GM19193 (cell line): ENCODE measurements around the gene SHC2.
A peak's percentile ranks its signal among the peaks of the same experiment; 100 is the strongest.

Experiments
- POLR2A ChIP-seq: IDR thresholded peaks from 4 replicates; pipeline ENCODE4 v1.6.1; 2011; ENCODE audit not compliant: insufficient read depth, insufficient read length; ENCODE audit errors: extremely low read depth

Gene SHC2

DNA sequence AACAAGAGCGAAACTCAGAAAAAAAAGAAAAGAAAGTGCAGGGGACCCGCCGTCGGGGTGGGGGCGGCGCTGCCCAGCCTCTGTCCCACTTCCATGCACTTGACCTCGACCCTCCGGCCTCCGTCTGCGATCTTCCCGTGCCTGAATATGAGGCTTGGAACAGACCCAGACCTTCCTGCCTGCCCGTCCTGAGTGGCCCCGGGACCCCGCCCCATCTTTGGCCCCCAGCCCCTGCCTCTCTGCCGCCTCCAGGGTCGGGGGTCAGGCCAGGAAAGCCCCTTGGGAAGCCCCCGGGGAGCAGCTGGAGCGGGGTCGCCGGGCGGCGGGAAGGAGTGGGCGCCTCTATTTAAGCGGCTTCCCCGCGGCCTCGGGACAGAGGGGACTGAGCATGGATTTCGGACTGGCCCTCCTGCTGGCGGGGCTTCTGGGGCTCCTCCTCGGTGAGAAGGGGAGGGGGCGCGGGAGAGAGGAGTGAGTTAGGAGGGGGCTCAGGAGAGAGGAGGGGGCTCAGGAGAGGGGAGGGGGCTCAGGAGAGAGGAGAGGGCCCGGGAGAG is 35.4 kb upstream of the SHC2 start, which contains the start of gene MADCAM1:
TSS of gene MADCAM1 (plus strand) at position 375 of the 554 bp plus-strand sequence. CDS start at position 389, 14 bp downstream.
- TF ChIP-seq POLR2A, result no peak

DNA sequence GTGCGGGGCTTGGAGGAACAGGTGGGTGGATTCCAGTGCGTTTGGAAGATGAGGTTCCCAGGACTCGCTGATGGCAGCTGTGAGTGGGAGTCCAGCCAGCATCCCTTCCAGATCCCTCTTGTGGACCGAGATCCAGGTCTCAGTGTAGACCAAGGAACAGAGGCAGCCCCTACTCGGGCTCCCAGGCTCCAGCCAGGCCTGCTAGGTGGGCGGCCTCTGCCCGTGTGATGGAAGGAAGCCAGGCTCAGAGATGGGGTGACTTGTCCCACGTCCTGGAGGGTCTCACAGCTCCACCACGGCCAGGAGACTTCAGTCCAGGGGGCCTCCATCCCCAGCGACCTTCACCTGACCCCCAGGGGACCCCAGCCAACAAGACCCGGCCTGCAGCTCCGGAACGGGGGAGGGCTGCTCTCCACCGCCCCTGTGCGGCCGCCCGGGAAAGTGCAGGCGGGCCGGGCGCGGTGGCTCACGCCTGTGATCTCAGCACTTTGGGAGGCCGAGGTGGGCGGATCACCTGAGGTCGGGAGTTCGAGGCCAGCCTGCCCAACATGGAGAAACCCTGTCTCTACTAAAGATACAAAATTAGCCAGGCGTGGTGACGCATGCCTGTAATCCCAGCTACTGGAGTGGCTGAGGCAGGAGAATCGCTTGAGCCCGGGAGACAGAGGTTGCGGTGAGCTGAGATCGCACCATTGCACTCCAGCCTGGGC is 34.7 kb upstream of the SHC2 start:
- TF ChIP-seq POLR2A, result no peak

DNA sequence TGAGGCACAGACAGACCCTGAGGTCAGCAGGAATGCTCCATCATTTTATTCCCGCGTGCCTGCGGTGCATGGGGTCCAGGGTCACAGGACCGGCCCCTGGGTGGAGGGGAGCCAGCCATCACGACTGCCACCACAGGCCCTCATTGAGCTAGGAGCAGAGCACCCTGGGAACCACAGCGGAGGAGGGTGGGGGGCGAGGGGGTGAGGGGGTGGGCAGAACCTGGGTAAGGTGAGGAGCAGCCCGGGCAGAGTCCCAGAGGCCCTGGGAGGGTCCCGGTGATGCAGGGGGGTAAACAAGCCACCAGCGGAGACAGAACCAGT is 34.2 kb upstream of the SHC2 start:
- TF ChIP-seq POLR2A, result no peak

DNA sequence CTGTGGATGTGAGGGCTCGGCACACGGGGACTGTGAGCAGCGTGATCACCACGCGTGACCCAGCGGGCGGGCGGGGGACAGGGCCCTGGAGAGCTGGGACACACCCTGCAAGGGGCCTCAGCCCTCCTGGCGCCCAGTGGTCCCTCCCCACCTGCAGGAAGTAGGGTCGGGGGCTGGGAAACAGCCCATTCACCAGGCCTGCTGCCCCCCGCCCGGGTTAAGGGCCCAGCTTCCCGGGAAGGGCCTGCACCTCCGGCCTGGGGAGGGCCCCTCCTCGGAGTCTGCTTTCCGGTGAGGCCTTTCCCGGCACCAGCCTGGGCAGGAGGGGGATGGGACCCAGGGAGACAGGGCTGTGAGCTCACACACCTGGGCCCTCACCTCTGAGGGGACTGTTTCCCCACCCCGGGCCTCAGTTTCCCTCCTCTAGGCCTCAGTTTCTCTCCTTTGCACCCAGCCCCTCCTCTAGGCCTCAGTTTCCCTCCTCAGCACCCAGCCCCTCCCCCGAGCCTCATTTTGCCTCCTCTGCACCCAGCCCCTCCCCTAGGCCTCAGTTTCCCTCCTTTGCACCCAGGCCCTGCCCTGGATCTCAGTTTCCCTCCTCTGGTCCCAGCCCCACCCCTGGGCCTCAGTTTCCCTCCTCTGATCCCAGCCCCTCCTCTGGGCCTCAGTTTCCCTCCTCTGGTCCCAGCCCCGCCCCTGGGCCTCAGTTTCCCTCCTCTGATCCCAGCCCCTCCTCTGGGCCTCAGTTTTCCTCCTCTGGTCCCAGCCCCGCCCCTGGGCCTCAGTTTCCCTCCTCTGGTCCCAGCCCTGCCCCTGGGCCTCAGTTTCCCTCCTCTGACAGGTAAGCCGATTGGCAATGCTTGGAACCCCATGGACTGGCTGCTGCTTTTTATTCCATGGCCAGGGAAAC is 33.6 kb upstream of the SHC2 start:
- TF ChIP-seq POLR2A, result no peak

GRCh38 chr19:493391-494170 is 32.7 kb upstream of the SHC2 start:
- TF ChIP-seq POLR2A, result no peak

DNA sequence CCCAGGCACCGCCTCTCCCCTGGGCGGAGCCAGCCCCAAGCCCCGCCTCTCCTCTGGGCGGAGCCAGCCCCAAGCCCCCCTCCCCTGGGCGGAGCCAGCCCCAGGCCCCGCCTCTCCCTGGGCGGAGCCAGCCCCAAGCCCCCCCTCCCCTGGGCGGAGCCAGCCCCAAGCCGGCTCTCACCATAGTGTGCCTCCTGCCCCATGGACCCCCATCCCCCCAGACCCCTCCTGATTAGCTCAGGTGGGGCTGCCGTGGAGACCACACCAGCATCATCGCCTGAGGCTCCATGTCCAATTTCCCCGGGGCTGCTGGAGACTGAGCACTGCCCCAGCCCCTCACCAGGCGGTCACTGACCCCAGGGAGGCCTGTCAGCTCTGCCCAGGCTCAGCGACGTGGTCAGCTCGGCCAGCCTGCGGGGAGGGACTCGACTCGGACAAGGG is 31.3 kb upstream of the SHC2 start:
- TF ChIP-seq POLR2A, result no peak

DNA sequence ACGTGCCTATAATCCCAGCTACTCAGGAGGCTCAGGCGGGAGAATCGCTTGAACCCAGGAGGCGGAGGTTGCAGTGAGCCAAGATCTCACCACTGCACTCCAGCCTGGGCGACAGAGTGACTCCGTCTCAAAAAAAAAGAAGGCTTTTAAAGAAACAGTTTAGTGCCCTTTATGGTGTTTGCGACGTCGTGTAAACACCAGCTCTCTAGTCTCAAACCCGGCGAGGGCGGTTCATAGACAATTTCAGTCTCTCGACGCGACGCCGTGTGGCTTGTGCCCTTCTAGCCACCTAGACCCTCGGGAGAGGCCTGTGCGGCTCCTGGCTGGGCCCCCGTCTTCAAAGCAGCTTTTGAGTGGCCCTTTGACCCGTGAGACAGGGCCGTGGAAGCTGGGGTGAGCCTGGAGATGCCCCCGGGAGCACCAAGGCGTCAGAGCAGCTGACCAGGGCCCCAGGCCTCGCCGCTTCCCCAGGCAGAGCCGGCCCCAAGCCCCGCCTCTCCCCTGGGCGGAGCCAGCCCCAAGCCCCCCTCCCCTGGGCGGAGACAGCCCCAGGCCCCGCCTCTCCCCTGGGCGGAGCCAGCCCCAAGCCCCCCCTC is 30.4 kb upstream of the SHC2 start:
- no peak for TF ChIP-seq POLR2A

DNA sequence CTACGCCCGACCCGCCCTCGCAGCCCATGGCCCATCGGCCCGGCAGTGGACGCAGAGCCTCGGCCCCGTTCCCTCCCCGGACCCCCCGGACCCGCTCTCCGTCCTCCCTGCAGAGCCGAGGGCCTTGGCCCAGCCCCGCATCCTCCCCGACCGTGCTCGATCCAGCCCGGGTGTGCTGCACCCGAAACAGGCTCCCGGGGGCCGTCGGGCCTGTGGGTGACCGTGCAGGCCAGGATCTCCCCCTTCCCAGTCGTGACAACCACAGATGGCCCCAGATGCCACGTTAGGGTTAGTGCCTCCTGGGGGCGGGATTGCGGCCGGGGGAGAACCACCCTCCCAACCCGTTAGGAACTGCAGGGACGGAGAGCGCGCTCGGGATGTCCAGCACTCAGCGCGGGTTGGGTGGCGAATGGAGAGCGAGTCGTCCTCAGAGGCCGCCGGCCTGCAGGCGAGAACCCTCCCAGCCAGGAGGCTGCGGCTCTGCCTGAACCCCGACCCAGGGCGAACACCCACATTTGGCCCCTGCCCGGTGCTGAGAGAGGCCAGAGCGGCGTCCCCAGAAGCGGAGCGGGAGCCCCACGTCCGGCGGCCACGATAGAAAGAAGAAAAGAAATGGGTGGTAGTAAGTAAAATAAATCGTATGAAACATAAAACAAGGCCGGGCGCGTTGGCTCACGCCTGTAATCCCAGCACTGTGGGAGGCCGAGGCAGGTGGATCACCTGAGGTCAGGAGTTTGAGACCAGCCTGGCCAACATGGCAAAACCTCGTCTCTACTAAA is 28.8 kb upstream of the SHC2 start:
- TF ChIP-seq POLR2A, result no peak

DNA sequence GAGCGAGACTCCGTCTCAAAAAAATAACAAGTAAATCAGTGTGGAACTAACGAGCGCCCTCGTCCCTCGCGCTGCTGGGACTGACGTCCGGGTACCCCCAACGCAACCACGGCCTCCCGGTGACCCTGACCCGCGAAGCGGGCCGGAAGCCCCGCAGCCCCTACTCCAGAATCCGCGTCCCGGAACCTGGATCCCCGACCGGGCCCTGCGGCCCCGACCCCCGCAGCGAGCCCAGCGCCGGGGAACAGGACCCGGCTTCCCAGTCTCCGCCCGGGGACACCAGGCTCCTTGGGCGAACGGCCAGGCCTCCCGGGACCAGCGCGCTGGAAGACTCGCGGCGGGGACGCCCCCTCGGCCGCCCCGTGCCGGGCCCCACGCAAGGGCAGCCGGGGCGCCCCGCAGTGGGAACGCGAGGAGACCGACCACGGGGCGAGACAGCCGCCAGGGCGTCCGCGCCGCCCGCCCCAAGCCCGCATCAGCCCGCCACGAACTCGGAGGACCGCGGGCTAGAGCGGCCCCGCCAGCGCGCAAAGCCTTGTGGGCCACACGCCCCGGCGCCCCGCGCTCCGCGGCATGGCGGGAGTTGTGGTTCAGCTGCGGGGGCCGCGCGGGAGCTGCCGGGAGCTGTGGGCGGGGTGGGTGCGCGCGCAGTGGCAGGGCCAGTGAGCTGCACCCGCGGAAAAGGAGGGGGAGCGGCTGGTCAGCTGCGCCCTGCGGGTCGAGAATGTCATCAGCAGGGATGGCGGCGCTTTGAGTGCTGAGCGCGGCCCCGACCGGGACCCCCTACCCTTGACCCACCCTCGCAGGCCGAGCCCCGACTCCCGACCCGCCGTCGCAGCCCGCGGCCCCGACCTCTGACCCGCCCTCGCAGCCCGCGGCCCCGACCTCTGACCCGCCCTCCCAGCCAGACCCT is 27.9 kb upstream of the SHC2 start:
- TF ChIP-seq POLR2A, result peak; percentile 83

DNA sequence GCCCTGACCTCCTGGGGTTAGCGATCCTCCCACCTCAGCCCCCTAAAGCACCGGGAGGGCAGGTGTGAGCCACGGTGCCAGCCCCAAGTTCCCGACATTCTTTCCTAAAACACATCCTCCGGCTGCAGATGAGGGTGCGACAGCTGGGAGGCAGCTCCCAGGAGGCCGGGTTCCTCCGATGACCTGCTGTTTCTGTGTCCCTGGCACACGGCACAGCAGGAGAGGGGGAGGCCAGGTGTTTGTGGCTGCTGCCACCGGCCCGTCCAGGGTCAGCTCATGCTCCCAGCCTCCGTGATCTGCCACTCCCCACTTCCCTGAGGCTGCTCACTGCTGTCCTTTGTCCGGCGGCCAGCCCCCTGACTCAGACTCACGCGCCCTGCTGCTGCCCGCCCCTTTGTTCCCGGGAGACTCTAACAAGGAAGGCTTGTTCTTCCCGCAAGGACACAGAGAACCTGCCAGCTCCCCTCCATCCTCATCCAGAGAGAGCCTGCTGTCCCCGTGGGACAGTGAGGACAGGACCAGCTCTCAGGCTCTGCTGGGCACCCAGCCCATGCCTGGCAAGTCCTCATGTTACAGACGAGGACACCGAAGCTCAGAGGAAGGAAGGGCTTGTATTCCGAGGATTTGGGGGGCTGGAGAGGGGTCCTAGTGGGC is 24.9 kb upstream of the SHC2 start:
- TF ChIP-seq POLR2A, result no peak

DNA sequence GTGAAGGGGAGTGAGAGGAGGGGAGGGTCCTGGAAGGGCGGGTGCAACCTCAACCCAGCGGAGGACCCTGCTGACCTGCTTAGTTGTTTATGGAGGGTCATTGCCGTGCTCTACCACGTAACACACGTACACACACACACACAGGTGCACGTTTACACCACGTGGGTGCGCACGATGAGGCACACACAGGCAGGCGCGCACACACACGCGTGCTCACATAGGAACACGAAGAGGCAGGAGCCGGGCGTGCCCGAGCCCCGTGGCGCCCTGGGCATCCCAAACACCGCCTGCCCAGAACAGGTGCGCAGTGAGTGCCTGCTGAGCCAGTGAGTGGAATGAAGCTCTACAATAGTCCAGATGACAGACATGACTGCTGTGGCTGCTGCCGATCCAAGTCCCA is 24.2 kb upstream of the SHC2 start:
- no peak for TF ChIP-seq POLR2A

GRCh38 chr19:484494-484893 is 23.7 kb upstream of the SHC2 start:
- no peak for TF ChIP-seq POLR2A

DNA sequence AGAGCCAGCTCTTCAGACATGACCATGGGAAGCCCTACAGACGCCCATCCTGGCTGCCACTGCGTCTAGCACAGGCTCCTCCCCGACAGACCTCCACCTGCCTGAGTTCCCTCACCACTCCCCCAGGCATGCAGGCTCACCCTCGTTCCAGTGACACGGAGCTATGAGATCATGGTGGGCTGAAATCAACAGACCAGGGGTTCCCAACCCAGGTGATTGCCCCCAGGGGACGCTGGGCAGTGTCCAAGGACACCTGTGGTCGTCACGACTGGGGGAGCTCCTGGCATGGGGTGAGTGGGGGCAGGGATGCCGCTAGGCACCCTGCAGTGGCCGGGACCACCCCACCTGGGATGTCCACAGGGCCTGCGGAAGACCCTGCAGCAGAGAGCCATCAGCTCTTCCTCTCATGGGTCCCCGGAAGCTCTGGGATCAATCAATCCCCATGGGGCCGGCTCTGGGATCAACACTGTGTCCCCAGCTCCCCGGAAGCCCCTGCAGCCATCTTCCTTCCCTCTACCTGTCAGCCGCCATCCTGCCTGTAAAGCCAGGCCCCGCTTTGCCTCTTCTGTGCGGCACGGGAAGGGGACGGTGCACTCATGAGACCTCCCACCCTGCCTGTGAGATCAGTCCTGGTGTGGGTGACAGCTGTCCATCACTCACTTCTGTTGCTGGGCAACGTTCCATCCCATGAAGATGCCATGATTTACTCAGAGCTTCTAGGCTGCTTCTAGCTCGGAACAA is 22.7 kb upstream of the SHC2 start:
- TF ChIP-seq POLR2A, result no peak
